Retinal pigment epithelial cell (primary cell): ENCODE results near the gene KLHL29.

ENCODE experiments used
- DNase-seq: peaks from one replicate; pipeline ENCODE4 v3.0.0-alpha.2; 2010; ENCODE audit warnings: low read depth
- H3K4me3 ChIP-seq: 2 replicates; pipeline ENCODE4 v1.5.1; 2011; ENCODE audit warnings: mild to moderate bottlenecking, low read length, control low read depth, moderate library complexity
- TF ChIP-seq, protein P1 (sequence below): conservative IDR thresholded peaks from 2 replicates; pipeline ENCODE4 v1.5.1; 2011; ENCODE audit warnings: low read depth, low read length, control low read depth, inconsistent platforms

Gene KLHL29

DNA sequence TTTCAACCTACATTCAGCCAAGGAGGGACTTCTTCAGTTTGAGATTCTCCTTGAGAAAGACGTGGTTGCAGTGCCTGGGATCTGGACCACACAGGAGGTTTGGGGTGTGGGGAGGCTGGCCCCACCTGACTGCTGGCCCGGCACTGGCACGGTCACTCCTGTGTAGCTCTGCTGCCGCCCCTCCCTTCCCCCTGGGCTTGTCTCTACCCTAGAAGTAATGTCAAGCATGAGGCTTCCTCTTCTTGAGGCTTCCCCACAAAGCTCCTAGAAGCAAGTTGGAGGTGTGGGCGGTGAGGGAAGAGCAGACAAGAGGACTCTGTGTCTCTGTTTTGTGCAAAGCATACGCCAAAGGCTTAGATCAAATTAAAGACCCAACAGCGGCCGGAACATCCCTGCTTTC is 8.7 kb downstream of the KLHL29 start:
- TF ChIP-seq, protein P1, sequence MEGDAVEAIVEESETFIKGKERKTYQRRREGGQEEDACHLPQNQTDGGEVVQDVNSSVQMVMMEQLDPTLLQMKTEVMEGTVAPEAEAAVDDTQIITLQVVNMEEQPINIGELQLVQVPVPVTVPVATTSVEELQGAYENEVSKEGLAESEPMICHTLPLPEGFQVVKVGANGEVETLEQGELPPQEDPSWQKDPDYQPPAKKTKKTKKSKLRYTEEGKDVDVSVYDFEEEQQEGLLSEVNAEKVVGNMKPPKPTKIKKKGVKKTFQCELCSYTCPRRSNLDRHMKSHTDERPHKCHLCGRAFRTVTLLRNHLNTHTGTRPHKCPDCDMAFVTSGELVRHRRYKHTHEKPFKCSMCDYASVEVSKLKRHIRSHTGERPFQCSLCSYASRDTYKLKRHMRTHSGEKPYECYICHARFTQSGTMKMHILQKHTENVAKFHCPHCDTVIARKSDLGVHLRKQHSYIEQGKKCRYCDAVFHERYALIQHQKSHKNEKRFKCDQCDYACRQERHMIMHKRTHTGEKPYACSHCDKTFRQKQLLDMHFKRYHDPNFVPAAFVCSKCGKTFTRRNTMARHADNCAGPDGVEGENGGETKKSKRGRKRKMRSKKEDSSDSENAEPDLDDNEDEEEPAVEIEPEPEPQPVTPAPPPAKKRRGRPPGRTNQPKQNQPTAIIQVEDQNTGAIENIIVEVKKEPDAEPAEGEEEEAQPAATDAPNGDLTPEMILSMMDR, result no peak
- H3K4me3 ChIP-seq, result no peak overlapping the region
- no peak for DNase-seq

DNA sequence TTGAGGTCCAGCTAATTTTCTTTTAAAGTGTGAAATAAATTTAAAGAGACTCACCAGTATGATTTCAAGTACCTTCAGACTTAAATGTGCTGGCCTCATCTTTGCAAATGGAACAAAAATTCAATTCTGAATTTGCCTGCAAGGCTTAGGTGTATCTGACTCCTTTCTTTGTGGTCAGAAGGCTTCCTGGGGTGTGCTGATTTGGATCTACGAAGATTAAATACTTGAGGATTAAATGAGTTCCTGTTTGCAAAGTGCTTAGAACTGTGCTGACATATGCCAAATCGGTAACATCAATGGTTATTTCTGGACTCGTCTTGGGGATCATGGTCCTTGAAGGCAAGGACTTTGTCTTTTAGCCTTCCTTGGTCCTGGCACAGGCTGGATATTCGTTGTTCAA is 9.7 kb downstream of the KLHL29 start:
- TF ChIP-seq, protein P1, result no peak
- DNase-seq, result no peak

DNA sequence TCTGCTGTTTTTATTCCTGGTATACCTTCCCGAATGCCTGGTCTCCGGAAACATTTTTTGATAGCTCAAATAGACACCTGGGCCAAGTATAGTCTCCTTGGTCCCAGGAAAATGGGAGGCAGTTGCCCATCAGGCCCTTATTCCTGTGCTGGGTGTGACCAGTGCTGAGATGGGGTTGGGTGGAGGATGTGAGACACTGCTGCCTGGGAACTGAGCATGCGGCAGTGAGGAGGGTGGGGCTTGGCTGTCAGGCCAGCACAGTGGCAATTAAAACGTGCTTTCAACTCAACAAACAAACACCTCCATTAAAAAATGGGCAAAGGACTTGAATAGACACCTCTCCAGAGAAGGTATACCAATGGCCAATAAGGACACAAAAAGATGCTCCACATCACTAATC is 12.5 kb downstream of the KLHL29 start:
- TF ChIP-seq, protein P1, result no peak
- no peak overlapping the region for H3K4me3 ChIP-seq

More for the DNA sequence above, 9.7 kb downstream of the KLHL29 start:
- H3K4me3 ChIP-seq, result no peak overlapping the region

DNA sequence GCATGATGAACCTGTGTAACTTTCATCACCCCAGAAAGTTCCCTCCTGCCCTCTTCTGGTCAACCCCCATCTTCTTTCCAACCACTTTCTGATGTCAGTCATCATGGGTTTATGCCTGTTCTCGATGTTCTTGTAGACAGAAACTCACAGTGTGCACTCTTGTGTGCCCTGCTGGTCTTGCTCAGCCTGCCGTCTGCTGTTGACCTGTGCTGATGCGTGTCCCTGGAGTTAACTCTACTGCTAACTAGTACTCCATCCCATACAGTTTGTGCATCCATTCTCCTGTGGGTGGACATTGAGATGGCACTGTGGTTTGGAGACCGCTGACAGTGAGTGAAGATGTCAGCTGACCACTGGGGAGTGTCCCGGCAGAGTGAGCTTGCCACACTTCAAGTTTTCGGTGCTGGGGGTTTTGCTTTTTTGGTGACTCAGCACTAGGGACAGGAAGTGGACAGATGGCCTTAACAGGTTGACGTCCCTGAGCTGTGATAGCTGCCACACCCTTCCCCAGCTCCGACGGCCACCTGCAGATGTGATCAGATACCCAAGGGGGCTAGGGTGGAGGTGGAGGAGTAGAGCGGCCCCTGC is 14.8 kb downstream of the KLHL29 start:
- H3K4me3 ChIP-seq, result no peak overlapping the region
- TF ChIP-seq, protein P1, result no peak
- no peak for DNase-seq

More for the DNA sequence above, 12.5 kb downstream of the KLHL29 start:
- DNase-seq, result no peak

DNA sequence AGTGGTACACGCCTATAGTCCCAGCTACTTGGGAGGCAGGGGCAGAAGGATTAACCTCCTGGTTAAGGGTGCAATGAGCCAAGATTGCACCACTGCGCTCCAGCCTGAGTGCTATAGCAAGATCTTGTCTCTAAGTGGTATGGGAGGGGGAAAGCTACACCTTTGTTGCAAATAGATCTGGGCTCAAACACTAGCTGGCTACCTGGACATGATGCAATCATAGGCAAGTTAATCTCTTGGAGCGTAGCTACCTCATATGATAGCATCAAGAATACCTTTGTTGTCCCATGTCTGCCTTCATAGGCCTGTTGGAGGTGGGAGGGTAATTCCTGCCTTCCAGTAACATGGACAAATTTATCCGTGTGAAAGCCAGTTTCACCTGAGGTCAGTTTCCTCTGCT is 15.7 kb downstream of the KLHL29 start:
- TF ChIP-seq, protein P1, result no peak
- DNase-seq, result no peak
- no peak overlapping the region for H3K4me3 ChIP-seq

DNA sequence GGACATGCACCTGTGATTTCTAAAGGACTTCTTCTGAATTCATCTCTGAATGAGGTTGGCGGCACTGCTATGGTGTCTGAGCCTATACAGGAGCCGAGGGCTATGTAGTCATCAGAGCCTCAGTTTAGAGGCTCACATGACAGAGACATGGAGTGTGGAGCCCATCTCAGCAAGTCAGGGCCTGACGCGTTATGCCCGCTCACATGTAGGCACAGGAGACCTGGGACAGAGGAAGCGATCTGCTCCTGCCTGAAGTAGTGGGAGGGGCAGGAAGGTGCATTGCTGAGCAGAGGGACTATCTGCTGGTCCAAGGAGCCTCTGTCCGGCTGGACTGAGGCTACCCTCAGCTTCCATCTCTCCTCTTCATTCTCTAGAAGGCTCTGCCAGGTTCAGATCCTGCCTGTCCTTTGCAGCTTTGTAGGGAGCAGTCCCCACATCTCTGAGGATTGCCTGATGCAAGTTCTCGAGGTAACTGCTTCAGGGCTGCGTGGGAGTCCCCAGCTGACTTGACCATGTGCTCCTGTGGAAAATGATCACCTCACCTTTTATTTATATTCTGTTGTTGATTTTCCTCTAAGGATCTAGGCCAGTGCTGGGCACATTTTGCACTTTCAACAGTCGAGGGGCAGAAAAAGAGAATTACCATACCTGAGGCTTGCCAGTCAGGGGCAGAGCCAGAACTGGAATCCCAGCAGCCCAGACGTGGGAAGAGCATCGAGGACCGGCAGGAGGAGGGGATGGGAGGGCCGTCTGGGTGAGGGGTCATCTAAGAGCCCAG is 16.6 kb downstream of the KLHL29 start:
- H3K4me3 ChIP-seq, result no peak overlapping the region
- TF ChIP-seq, protein P1, result no peak
- DNase-seq, result no peak
